Activated T-cell treated with anti-CD3 and anti-CD28 coated beads for 24 hours (primary cell): Measurements from ENCODE around the gene SRP68.
"Not testable (repeated sequence)": the region's sequence is repeated elsewhere in the genome, so short reads cannot be mapped to it uniquely, and the experiment has no call there.

Experiments
- DNase-seq: peaks from one replicate; pipeline ENCODE4 v3.0.0-alpha.2; 2020; ENCODE audit warnings: low read depth

The SRP68 gene

DNA sequence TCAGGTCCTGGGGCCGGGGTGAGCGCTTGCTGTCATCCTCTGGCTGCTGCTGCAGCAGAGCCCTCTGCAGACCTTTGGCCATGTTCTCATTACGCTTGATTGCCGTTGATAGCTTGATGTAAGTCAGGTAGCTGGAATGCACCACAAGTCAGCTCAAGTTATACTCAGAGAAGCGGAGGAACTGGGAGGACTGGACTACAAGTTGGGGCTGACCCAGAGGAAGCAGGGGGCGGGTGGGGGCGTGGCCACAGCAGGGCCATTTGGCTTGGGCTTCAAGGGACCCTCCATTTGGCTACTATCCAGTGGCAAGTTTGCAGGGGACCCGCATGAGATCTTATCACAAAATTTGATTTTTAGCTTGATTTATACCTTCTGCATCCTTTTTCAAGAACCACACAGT lies 26.3 kb downstream of the SRP68 start:
- no peak for DNase-seq

DNA sequence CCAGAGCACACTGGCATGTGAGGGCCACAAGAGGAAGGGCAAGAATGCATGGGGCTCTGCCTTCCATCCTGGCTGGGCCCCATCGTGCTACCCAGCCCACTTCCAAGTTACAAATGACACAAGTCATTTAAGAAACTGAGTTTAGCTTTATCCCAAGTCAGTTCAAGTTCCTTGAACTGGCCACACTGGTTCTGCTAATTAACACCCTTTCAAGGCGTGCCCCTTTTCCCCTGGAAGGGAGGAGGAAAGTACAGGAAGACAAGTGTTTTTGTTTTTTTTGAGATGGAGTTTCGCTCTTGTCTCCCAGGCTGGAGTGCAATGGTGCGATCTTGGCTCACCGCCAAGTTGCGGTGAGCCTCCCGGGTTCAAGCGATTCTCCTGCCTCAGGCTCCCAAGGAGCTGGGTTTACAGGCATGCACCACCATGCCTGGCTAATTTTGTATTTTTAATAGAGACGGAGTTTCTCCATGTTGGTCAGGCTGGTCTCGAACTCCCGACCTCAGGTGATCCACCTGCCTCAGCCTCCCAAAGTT lies 27.8 kb downstream of the SRP68 start:
- DNase-seq = not testable (repeated sequence)

DNA sequence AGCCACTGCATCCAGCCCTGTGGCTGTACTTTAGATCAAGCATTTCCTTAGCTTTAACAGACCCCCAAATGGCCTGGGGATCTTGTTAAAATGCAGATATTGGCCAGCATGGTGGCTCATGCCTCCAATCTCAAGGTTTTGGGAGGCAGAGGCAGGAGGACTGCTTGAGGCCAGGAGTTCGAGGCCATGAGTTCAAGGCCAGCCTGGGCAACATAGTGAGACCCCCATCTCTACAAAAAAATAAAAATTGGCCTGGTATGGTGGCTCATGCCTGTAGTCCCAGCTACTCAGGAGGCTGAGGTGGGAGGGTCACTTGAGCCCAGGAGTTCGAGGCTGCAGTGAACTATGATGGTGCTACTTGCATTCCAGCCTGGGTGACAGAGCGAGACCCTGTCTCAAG lies 29.4 kb downstream of the SRP68 start:
- not testable (repeated sequence) for DNase-seq

DNA sequence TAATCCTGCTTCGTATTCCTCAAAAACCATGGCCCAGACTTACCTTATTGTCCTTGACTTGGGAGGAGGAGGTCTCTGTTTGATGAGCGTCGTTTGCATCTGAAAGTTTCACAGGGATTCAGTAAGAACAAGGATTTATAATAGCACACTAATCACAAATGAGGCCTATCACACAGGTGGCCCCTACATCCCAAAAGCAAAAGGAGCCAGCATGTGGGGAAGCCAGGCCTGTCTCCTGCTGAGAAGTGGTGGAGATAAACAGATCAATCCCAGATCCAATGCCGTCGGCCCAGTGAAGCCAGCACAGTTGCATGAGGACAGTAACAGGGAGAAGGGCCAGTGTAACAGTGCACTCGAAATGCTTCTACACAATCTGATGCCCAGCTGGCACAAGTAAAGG lies 31.9 kb downstream of the SRP68 start:
- no peak for DNase-seq

DNA sequence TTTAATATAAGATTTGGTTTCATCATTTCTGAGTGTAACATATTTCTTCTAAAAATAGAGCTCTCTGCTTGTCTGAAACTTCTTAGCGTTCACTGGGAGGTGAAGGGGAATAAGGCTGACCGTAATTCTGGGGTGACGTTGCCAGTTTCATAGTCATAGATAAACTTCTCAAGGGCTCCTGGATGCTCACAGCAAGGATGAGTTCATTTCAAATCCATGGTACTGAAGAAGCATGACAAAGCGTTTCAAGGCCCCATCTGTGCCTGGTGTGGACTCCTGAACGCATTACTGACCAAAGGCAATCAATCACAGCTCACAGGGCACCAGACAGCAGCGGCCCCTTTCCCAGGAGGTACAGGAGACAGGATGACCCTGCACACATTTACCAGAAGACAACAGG lies 33.2 kb downstream of the SRP68 start:
- DNase-seq = no peak

DNA sequence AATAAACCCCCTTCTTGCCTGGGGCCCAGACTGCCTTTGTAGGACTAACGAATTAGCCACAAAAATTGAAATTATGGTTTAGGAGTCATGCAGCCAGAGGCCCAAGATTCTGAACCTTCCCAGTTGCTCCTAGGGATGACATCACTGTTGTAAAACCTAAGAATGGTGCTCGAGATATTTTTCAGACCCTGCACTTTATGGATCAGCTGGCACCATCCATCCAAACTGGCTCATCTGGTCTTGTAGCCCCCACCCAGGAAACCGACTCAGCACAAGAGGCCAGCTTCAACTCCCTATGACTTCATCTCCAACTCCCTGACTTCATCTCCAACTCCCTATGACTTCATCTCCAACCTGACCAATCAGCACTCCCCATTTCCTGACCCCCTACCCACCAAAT lies 34.3 kb downstream of the SRP68 start:
- DNase-seq = no peak

DNA sequence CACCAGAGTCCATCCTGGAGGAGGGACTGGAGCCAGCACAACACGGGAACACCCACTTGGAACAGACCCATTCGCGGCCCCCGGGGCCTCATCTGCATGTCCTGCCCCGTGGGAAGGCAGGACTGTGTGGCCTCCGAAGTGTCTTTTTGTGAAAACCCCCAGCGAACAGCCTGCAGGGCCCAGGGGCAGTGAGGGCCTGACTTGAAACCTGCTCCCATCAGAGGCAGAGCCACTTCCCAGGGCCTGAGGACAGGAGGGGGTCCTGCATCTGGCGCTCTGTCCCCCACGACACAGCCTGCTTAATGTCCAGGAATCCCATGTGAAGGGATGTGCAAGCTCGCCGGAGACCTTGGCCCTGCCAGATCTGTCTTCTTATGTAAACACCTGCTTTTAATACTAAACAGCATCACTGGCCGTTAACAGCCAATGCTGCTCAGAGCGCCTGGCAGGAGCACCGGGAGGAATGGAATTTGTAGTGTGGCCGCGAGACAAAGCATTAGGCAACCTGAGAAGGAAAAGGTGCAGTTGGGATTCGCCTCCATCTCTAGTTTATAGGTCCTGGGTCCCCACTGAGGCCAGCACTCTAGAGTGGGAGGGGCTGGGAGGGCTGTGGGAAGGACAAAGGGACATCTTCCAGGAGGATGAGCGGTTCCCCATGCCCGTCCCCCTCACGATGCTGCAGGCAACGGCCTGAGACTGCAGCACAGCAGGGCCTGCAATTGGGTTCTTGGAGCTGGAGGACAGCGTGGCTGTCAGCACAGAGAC lies 35.6 kb downstream of the SRP68 start:
- DNase-seq = no peak

DNA sequence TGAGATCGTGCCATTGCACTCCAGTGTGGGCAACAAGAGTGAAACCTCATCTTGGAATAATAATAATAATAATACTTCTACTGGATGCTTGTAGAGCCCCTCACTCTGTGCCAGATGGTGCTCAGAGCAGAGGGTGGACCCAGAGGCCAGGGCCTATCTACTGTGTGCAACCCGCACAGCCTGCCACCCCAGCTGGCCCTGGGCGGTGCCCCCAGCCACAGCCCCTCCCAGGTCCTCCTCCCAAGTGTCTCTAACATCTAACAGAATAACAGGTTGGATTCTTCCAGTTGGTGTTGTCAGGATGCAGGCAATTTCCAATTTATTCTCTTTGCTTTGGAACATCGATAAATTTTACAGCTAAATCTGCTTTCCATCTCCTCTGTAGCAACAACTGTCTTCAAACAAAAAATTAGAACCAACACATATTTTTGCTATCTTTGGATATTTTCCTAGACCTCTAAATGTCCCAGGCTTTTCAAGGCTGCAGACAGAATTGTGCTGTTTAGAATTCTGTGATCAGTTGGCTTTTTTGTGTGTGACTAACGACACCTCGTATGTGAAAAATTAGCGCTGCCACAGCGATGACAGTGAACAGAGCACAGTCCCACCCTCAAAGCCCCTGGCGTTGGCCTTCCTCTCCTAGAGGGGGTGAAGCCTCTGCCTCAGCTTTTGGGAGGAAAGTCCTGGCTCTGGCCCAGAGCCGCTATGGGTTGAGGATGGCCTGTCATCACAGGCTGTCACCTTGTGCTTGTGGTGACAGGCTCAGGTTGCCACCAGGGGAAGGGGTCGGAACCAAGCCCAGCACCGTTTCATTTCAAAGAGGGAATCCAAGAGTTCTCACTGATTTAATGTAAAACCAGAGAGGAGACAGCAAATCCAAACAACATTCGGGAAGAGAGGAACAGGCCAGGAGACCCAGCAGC lies 37.6 kb downstream of the SRP68 start:
- no peak for DNase-seq

DNA sequence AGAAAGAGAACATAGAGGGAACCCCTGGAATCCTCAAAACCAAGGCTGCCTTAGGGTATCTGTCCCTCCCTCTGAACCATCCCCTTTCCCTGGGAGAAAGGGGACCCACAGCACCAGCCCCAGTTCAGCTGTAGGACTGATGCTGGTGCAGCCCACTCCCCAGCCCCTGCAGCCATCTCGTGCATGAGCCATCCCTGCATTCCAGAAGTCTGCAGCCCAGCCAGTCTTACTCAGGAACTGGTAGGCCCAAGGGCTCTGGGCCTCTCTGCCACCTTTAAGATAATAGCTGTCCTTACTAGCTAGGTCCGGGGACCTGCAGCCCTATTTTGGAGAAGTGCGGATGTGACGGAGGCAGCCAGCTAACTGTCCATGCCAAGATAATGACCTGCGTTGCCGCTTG lies 39.2 kb downstream of the SRP68 start:
- no peak for DNase-seq

DNA sequence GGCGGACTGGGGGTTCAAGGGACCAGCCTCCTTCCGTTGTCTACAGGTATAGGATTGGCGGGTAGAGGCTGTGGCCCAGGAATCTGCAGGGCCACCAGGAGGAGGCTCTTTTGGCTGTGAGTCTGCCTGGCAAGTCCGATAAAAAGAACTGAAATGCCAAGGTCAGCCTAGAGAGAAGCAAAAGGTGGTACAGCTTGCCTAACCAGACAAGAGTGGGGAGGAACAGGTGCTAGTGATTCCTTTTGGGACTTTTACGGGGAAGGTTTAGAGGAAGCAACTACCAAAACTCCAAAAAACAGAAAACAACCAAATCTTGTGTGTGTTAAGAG lies 39.6 kb downstream of the SRP68 start:
- no peak for DNase-seq

DNA sequence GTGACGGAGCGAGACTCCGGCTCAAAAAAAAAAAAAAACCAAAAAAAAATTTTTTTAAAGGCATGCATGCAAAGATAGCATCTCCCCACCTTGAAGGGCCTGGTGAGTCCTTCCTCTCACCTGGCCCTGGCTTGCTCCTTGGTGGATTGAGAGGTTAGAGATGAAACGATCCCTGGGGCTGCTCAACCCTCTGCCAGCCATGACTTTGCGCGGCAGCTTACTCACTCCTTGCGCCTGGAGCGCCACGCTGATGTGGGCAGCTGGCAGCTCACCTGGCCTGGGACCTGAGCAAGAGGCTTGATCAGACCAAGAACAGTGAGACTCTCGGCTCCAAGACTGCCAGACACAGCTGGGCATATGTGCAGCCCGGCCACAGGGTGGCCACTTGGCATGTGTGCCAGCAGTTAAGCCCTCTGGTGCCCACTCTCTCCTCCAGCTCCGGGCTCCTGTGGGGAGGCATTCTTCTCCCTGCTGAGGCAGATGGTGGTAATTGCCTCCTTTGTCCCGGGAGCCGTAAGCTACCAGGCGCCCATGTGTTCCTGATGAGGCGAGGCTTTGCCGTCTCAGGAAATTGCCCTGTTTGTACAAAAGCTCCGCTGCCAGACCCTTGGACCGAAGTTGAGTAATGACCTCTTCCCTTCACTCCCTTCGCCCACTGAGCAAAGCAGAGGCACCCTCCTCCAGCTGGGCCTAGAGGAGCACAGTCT lies 40.1 kb downstream of the SRP68 start:
- no peak for DNase-seq

DNA sequence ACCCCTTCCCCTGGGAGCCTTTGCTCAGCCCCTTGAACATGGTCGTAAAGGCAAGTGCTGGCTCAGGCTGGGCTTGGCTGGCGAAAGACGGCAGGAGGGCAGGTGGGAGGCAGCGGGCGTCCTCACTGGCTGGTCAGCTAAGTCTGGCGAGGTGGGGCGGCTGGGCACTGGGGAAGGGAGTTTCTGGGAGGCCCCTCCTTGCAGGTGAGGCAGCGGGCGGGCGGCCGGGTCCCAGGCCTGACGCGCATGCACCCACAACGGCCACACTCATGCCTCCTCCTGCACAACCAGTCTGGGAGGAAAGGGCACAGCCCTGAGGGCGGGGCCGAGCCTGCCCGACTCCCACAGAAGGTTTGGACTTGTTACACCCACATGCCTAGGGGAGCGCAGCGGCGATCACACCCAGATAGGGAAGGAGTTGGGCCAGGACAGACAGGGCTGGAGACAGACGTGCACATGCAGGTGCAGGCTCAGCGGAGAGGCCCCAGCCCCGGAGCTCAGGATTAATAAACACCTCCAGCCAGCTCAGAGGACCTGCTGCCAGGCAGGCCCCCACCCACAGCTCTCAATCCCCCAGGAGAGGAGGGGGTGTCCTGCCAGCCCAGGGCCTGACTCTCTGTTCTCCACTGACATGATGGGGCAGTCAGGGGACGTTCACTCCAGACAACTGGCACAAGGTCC lies 45.0 kb downstream of the SRP68 start, which contains the start of gene EVPL:
Gene EVPL, minus strand, starts transcription at position 148 of the 681 bp plus-strand sequence. Its CDS starts 108 bp downstream, at position 40.
- DNase-seq = no peak

DNA sequence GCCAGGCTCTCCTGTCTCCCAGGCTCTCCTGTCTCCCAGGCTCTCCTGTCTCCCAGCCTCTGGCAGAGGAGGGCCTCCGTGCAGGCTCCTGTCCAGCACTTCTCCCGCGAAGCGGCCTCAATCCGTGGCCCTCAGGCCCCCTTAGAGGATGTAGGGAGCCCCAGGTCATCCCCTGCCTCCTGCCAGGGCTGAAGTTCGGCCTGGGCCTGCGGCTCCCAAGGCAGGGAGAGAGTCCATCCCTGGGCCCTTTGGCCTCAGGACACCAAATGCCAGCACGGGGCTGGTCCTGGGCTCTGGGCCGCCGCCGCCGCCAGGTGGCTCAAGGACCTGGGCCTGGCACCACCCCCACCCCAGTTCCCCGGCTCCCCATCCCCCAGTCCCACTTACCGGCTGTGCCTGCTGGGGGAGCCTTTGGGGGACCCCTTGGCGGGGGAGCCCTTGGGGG lies 45.6 kb downstream of the SRP68 start:
- no peak for DNase-seq

DNA sequence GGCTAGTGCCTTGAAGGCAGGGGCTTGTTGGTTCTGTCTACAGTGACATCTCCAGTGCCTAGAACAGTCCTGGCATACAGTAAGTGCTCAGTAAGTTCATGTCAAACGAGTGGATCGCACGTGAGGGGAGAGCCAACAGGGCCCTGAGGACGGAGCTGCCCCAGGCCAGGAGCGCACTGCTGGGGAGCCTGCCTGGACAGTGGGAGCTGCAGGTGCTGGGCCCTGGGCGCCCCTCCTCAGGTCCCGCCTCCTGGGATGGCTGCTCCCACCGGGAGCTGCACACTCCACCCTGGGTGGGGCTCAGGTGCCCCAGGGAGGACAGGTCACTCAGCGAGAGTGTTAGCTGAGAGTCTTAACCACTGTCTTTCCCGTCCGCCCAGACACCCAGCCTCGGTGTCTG lies 47.0 kb downstream of the SRP68 start:
- DNase-seq = no peak

DNA sequence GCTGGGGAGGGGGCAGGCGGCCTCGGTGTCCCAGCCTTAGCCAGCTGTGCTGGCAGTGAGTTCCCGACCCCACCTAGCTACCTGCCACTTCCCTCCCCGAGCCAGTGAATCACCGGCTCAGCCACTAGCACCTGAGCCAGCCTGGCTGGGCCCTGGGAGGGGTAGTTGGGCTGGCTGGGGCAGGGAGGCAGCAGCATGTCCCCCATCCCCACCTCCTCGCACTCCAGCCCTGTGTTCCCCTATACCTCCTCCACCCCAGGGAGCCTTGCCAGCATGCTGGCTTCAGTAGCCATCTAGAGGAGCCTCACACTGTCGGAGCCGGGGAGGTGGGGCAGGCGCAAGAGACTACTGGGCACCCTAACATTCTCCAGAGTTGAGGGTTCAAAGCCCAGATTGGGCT lies 48.0 kb downstream of the SRP68 start:
- DNase-seq = no peak

DNA sequence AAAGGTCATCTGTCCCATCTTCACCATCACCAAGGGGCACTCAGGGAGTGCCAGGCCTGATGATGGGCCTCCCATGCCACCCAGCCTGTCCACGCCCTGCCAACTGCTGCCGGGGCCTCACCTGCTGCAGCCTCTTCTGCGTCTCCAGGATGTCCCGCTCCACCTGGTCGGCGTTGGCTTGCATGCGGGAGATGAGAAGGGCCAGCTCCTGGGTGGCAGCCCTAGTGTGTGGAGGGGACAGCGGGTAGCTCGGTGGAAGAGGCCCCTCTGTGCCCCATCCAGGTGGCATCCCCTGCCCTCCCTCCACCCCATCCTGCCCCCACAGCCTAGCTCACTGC lies 48.4 kb downstream of the SRP68 start:
- DNase-seq = no peak

DNA sequence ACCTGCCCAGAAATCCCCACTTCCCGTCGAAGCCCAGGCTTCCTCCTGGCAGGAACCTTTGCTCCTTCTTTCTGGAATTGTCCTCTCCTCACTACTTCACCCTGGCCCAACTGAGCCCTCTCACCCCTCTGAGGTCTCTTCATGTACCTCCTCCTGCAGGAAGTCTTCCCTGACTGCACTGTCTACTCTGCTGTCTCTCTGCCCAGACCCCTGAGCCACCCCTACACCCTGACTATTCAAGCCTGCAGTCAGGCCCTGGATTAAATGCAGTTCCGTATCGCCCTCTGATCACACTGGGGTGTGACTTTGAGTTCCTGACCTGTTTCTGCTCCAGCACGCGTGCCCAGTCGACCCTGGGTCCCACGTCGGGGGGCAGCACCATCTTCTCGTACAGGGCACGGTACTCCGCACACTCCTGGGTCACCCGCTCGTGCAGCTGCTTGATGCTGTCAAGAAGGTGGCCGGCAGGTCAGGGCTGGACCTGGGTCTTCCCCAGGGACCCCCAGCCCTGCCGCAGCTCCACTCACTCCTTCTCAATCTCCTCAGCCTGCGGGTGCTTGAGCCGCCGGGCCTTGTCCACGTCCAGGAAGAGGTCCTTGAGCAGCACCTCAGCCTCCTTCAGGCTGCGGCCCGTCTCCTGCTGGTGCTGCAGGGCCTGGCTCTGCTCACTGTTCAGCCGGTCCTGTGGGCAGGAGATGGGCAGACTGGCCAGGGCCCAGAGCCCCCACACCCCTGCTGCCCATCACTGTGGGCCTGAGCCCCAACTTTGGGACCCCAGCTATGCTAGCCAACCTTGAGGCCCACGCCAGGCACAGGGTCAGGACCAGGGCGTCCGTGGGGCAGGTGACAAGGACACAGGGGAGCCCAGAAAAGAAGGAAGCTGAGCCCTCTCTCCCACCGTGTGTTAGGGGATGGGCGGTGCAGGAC lies 49.1 kb downstream of the SRP68 start:
- DNase-seq = no peak

DNA sequence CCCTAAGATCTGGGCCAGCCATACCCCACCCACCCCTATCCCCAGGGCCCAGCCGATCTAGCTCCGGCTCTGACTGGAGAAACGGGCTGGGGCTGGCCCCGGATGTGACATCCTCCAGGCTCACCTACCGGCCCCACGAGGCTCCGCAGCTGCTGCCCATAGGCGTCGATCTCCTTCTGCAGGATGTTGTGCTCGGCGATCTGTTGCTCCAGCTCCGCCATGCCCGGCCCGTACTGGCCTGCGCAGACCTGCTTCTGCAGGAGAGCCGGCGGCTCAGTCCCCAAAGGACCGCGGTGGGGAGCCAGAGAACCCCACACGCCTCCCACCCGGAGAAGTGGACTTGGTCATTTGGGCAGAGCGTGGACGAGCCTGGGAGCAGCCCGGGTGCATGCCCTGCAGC lies 50.0 kb downstream of the SRP68 start:
- DNase-seq = no peak

DNA sequence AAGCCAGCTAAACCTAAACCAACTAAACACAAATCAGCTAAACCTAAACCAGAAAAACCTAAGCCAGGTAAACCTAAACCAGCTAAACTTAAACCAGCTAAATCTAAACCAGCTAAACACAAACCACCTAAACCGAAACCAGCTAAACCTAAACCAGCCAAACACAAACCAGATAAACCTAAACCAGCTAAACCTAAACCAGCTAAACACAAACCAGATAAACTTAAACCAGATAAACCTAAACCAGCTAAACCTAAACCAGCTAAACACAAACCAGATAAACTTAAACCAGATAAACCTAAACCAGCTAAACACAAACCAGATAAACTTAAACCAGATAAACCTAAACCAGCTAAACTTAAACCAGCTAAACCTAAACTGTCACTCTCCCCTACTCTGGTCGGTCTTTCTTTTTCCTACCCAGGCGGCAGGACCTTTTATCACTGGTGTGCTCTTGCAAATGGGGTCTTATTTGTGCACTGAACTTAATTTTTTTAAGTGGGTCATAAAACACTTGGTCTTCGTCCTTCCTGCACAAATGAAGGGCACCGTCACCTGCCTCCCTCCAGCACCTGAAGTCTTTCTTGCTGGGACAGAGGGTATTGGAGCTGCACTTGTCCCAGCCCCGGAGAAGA lies 52.4 kb downstream of the SRP68 start:
- no peak for DNase-seq

DNA sequence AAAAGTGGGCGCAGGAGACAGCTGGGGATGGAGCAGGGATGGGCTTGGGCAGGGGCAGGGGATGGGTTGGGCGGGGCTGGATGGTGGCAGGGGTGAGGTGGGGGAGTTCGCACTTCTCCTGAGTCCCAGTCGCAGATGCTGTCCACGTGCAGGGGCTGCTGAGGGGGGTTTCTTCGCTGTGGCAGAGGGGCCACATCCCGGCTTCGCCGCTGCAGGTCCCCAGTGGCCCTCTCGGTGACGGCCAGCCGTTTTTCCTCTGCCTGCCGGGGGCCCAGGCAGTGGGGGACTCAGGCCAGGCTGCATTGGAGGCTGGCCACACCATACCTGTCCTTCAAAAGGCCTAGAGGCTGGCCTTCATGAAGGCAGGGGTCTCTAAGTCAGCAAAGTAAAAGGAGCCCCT lies 53.5 kb downstream of the SRP68 start:
- no peak for DNase-seq
